OCI-M1 (cell line): ENCODE results near the gene UBAC2.
"Not testable (repeated sequence)": the region's sequence is repeated elsewhere in the genome, so short reads cannot be mapped to it uniquely, and the experiment has no call there.

ENCODE experiments used
- DNase-seq: peaks from one replicate; lab custom pipeline; 2025; lab: John Stamatoyannopoulos, UW

The UBAC2 gene

DNA sequence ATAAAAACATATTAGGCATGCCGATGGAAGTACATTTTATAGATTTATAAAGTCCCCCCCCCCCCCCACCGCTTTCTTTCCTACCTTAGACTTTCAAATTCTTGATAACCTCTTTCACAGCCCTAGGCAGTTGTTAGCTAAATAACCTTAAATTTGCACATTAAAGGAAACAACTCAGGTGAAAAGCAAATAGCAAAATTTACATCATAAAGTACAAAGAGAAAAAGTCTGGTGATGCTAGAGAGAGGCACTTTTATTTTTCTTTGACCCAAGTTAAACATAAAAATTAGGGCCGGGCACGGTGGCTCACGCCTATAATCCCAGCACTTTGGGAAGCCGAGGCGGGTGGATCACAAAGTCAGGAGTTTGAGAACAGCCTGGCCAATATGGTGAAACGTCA, 15.0 kb upstream of the UBAC2 start:
- no peak for DNase-seq

DNA sequence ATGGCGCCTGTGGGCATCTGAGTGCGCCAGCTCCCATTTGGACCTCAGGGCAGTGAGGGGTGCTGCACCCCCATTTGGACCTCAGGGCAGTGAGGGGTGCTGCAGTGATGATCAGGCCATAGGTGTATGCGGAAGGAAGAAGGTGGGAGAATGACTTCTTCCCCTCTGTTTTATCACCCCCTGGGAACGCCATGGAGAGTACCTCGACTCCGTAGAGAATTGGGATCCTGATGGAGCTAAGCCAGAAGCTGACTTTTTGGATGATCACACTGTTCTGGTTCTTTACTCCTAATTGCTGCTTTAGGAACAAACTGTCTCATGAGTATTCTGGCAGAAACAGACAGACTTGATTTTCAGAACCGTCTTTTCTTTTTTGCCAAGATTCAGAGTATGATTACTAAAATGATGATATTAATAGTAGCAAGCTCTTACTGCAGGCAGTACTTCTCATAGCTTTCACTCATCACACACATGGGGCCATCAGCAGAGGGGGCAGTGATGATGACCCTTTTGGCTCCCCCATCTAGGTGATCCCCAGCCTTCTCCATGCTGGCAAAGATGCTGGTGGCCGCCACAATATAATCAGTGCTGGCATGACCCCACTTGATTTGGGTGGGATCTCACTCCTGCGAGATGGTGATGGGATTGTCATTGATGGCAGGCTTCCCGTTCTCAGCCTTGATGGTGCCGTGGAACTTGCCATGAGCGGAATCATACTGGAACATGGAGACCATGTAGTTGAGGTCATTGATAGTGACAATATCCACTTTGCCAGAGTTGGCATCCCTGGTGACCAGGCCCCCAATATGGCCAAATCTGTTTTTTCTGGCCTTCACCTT, 10.3 kb upstream of the UBAC2 start:
- DNase-seq = no peak

DNA sequence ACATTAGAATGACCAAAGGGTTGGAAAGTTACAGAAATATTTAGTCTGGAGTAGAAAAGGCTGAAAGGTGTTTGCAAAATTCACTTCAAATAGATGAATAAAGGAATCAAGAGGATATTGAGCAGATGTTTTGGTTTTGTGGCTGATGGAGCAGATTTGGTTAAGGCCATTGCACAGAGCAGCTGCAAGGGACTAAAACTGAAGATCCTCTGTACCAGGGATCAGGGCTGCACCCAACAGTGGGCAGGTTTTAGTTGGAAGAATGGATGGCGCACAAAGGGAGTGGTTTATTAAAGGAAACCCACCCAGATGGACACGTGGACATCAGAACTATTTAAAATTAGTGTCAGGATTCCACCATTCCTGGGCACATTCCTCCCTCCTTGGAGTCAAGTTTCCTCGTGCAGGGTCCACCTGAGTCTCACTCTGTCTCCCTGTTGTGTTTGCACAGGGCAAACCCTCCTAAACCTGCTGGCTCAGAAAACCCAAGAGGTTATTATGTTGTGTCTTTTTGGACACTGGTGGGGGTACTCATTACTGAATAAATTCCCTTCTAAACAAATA, 9.2 kb upstream of the UBAC2 start:
- DNase-seq = no peak

- peak; percentile 30 for DNase-seq
These were observed 8.7 kb upstream of the UBAC2 start for GRCh38 chr13:99191900-99192399.

- no peak for DNase-seq
These were observed 8.2 kb upstream of the UBAC2 start for GRCh38 chr13:99192480-99192879.

- DNase-seq = no peak
These were observed 7.5 kb upstream of the UBAC2 start for GRCh38 chr13:99193152-99193551.

DNA sequence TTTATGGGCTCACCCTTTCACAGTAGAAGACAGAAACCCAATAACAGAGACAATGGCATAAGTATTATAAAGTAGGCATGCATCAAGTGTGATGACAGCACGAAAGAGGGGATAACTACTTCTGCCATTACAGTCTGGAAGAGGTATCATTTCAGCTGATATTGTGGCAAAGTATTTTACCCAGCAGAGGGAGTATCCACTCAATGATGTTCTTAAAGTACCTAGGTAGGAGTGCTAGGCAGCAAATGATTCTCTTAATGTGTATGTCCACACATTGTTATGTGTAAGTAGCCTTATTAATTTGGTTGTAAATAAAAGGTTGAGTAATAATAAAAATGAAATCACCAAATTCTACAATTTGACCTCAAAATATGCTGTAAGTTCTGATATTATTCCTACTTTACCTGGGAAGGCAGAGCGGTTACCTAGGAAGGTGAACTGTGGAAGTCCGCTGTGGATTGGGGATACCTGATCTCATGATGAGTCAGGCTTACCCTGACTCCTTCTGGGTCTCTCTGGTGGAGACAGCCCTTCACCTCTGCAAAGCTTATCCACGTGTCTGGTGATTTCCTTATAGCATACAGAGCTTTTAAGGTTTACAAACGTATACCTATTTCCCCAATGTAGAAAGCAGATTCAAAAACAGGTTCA, 4.1 kb upstream of the UBAC2 start:
- DNase-seq = peak; percentile 34

DNA sequence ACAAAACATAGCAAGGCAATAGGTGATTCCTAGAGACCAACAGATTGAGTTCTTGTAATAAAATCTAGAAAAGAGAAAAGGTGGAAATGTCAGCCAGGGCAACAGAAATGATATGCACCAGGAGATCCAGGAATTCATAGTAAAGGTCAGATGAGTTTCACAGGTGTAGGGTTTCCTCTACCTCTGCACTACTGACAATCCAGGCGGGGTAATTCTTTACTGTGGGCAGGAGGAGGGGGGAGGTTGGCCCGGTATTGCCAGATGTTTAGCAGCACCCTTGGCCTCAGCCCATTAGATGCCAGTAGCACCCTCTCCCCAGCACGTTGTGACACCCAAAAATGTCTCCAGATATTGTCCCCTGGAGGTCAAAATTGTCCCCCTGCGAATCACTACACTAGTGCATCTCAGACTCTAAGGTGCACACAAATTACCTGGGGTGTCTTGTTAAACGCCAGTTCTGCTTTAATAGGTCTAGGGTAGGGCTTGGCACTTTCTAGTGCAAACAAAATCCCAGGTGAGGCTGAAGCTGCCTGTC, 3.5 kb upstream of the UBAC2 start:
- DNase-seq = no peak

DNA sequence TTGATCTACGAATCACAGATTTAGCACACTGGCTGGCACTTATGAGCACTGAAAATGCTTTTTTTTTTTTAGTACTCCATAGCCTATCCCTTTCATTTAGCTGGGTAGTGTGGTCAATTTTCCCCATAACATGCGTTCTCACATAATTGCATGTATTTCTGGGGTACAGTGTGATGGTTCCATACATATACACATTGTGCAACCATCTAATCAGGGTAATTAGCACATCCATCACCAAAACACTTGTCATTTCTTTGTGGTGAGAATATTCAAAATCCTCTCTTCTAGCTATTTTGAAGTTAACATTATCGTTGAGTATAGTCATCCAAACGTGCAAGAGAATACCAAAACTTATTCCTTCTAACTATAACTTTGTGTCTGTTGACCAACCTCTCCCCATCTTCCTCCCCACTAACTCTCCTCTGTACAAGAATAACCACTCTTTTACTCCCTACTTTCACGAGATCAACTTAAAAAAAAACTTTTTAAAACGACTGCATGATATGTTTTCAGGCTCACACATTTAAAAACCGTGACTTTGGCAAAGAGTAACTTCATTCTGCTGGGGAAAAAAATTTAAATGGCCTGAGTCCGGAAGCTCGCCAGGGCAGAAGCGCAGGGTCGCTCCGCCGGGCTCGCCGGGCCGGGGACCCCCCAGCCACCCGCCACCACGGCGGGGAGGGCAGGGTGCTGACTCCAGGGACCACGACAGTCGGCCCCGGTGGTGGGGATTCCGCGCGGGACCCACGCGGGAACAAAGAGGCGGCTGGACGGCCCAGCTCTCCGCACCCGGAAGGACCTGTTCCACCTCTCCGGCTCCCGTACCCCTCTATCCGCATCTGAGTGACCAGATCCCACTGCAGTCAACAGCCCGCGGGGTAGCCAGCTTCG, 868 bp upstream of the UBAC2 start:
- DNase-seq = peak; percentile 56

DNA sequence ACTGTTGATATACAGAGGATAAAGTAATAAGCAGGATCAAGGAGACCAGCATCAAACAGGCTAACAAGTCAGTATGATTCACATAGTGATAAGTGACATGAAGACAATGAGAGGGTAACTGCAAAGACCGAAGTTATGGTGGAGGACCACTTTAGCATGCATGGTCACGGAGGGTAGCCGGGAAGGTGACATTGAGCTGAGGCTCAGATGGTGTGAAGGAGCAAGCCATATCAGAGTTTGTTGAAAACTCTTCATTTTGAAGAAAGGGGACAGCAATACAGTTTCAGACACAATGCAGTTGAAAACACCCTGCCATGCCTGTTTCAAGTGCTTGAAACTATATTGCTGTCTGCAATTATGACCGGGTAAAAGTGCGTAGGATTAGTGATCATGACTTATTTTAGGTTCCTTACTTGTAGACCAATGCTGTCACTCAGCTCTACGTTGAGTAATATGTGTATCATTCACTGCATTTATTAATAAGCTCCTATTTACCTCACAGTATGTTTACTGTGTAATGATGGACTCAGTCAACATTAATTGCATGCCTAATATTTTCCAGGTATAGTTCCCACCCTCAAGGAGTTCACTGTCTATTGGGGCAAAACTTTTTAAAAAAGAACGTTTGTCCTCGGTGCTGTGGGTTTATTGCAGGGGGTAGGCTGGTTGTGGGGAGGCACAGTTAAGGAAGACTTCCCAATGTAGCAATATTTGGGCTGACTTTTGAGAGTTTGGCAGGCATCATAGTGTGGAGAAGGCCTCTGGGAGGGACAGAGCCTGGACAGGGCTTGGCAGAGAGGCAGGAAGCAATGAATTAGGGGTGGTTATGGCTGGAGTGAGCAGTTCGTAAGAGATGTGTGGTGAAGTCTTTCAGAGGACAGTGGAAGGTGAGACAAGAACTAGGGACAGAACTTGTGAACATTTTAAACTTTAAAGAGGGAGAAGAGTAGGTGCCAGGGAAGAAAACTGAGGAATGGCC, 3.2 kb downstream of the UBAC2 start:
- no peak for DNase-seq

DNA sequence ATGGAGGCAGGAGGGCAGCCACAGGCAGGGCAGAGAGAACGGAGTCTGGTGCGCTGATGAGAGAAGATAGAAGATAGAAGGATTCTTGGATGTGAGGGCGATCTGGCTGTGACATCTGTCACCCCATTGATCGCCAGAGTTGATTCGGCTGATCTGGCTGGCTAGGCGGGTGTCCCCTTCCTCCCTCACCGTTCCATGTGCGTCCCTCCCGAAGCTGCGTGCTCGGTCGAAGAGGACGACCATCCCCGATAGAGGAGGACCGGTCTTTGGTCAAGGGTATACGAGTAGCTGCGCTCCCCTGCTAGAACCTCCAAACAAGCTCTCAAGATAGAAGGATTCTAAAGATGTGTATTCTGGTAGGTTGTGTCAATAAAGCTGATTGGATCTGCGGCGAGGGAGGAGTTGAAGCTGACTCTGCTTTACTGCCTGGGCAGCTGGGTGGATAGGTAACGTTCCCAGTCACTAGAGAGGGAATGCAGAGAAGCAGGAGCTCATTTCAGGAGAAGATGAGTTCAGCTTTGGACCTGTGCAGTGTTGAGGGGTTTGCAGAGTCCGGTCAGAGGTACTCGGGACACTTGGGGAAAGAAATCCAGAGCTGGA, 5.1 kb downstream of the UBAC2 start:
- DNase-seq = no peak

GRCh38 chr13:99206226-99206625, 5.6 kb downstream of the UBAC2 start:
- DNase-seq = no peak

- DNase-seq = no peak
These were observed 6.2 kb downstream of the UBAC2 start for GRCh38 chr13:99206873-99207272.

- DNase-seq = no peak
These were observed 6.9 kb downstream of the UBAC2 start for GRCh38 chr13:99207511-99207910.

DNA sequence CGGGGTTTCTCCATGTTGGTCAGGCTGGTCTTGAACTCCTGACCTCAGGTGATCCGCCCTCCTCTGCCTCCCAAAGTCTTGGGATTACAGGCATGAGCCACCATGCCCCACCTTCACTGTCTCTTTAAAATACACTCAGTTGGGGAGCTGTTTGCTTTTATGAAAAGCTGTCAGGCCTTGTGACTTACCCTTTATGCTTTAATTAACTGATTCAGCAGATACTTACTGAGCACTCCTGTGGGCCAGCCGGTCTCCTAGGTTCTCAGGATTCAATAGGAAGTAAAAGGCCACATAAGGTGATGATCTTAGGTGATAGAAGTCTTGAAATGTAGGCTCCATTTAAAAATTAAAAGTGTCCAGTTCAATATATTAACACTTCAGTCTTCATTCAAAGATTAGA, 7.5 kb downstream of the UBAC2 start:
- no peak for DNase-seq

GRCh38 chr13:99208845-99209527, 8.3 kb downstream of the UBAC2 start:
- DNase-seq = no peak

DNA sequence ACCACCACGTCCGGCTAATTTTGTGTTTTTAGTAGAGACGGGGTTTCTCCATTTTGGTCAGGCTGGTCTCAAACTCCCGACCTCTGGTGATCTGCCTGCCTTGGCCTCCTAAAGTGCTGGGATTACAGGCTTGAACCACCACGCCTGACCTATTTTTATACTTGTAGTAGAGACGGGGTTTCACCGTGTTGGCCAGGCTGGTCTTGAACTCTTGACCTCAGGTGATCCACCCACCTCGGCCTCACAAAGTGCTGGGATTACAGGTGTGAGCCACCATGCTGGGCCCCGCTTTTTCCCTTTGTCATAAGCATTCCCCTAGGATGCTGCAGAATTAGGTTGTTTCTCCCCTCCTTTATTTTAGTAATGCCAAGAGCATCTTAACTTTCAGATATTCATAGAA, 10.0 kb downstream of the UBAC2 start:
- not testable (repeated sequence) for DNase-seq

DNA sequence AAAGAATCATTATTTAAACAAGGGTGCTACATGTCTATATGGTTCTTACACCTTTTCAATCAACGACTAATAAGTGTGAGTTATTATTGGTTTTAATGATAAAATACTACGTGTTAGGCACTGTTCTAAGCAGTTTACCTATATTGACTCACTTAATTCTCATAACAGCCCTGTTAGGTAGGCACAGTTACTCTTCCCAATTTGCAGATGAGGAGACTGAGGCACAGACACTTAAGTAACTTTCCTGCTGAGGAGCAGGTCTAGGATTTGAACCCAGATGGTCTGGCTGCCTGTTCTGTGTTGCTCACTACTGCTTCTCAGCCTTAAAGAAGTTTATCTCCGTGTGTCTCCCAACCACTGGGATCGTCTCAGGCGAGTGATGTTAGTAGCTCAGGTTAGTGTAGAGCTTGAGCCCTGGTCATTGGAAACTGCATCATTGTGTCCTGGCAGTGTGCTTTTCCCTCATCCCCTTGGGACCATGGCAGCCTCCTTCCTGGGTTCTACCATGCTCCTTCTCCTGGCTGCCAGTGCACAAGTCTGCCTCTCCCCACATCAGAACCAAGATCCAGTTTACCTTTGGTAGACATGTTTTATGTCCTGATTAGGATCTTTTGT, 10.9 kb downstream of the UBAC2 start:
- no peak for DNase-seq

GRCh38 chr13:99214232-99214631, 13.6 kb downstream of the UBAC2 start:
- DNase-seq = no peak
